H1 (cell line): Measurements from ENCODE around the gene TBC1D22A. TPM values are rescaled to one million over a fixed set of nuclear protein-coding genes. Genes with fewer than 3 reads are reported as not detected.

ENCODE experiments used
- PHF8 ChIP-seq: fragments of 200-600 bp; sonication (generic); conservative IDR thresholded peaks from 2 replicates; pipeline ENCODE4 v1.7.1; 2012; ENCODE audit warnings: low read depth, mild to moderate bottlenecking, inconsistent platforms, low read length, moderate library complexity
- POLR2A ChIP-seq, 2 experiments: IDR thresholded peaks; 1 replicate in 1 of 2; 2 replicates in 1 of 2; pipeline ENCODE4 v1.6.1; 2011; ENCODE audit warnings: low read depth in 2 of 2, low read length in 2 of 2, mild to moderate bottlenecking in 2 of 2; ENCODE audit errors: control extremely low read depth in 1 of 2
- SAP30 ChIP-seq: fragments of 300-600 bp; sonication (generic); IDR thresholded peaks from 2 replicates; pipeline ENCODE4 v1.7.1; 2012; ENCODE audit warnings: low read length, moderate library complexity, mild to moderate bottlenecking, inconsistent platforms; ENCODE audit not compliant: insufficient read depth, insufficient replicate concordance
- polyA plus RNA-seq, 7 experiments: library from polyadenylated mRNA; depleted of rRNA in 3 of 7; stranded (reverse) in 5 of 7; unstranded in 2 of 7; fragments of >200 nt in 5 of 7; fragments of 200-250 nt in 2 of 7; gene quantifications; 1 replicate in 5 of 7; 2 replicates in 1 of 7; 4 replicates in 1 of 7; pipeline versions ENCODE4 v1.2.1 to v1.2.3, GENCODE V29; 2011 to 2013; ENCODE audit warnings: missing spikeins in 2 of 7, mixed read lengths in 2 of 7
- total RNA-seq: library from RNA; stranded (reverse); fragmentation: NEBNext Ultra II Directional; extraction: Animal tissue kit (Norgen Biotek cat#: 25700); gene quantifications from 2 replicates; pipeline ENCODE4 v1.2.1, GENCODE V29; 2021

Gene TBC1D22A
- total and polyA plus RNA-seq, 2 of the 8 experiments (the other 6 are each of a cell fraction or from before 2014, with no cell fraction given): 11.9 to 18.4 TPM

GRCh38 chr22:46915950-46916730 lies 153.7 kb downstream of the TBC1D22A start (continued):
- TF ChIP-seq SAP30: no peak
- TF ChIP-seq POLR2A (IDR thresholded peaks at IDR 0.05; ENCODE audit: control extremely low read depth in 1 of 2, low read depth in 2 of 2, low read length in 2 of 2): no peak
- no peak for TF ChIP-seq PHF8
